ELR (cell line): Measurements from ENCODE around the gene VPS13C.
A peak's percentile ranks its signal among the peaks of the same experiment; 100 is the strongest.

Experiments used
- DNase-seq: peaks from one replicate; pipeline ENCODE4 v3.0.0-alpha.2; 2015; ENCODE audit warnings: low read depth

The VPS13C gene

GRCh38 chr15:61857169-61857829, 202.9 kb downstream of the VPS13C start:
- DNase-seq = no peak

GRCh38 chr15:61856295-61856694, 204.0 kb downstream of the VPS13C start:
- no peak for DNase-seq

GRCh38 chr15:61853195-61853594, 207.1 kb downstream of the VPS13C start:
- DNase-seq = no peak

GRCh38 chr15:61851955-61852354, 208.3 kb downstream of the VPS13C start:
- no peak for DNase-seq

GRCh38 chr15:61849447-61849846, 210.8 kb downstream of the VPS13C start:
- no peak for DNase-seq

GRCh38 chr15:61841466-61841865, 218.8 kb downstream of the VPS13C start:
- DNase-seq = no peak

GRCh38 chr15:61840090-61840489, 220.2 kb downstream of the VPS13C start:
- no peak for DNase-seq

GRCh38 chr15:61839546-61839945, 220.7 kb downstream of the VPS13C start:
- DNase-seq = peak; percentile 10

- peak; percentile 57 for DNase-seq
These were observed 224.6 kb downstream of the VPS13C start for GRCh38 chr15:61835496-61836106.

- no peak for DNase-seq
These were observed 225.2 kb downstream of the VPS13C start for GRCh38 chr15:61835029-61835428.

GRCh38 chr15:61834076-61834697, 226.1 kb downstream of the VPS13C start:
- peak; percentile 72 for DNase-seq

- no peak for DNase-seq
These were observed 228.0 kb downstream of the VPS13C start for GRCh38 chr15:61832223-61832622.

GRCh38 chr15:61831505-61831921, 228.7 kb downstream of the VPS13C start:
- DNase-seq = no peak

GRCh38 chr15:61830536-61831330, 229.5 kb downstream of the VPS13C start:
- no peak for DNase-seq

GRCh38 chr15:61829514-61829889, 230.7 kb downstream of the VPS13C start:
- DNase-seq = no peak

GRCh38 chr15:61828860-61829513, 231.3 kb downstream of the VPS13C start:
- DNase-seq = no peak

- DNase-seq = peak; percentile 6
These were observed 232.2 kb downstream of the VPS13C start for GRCh38 chr15:61828008-61828407.

GRCh38 chr15:61827131-61827530, 233.1 kb downstream of the VPS13C start:
- DNase-seq = no peak

GRCh38 chr15:61824291-61824690, 236.0 kb downstream of the VPS13C start:
- no peak for DNase-seq

- DNase-seq = no peak
These were observed 237.7 kb downstream of the VPS13C start for GRCh38 chr15:61822511-61822910.

GRCh38 chr15:61820951-61821350, 239.3 kb downstream of the VPS13C start:
- DNase-seq = no peak

- no peak for DNase-seq
These were observed 240.0 kb downstream of the VPS13C start for GRCh38 chr15:61820212-61820611.
